Kidney (tissue), 14 donors: ENCODE data around the gene CNTNAP4. TPM values are rescaled to one million over a fixed set of nuclear protein-coding genes. Genes with fewer than 3 reads are reported as not detected.

Experiments used
- DNase-seq, 5 donors: peaks; one replicate each; pipeline ENCODE4 v3.0.0-alpha.2; 2013 to 2020
- FAIRE-seq: peaks from 2 replicates; lab custom pipeline; 2012; peaks lifted over from hg19 to GRCh38; lab: Jason Lieb, UNC
- H3K27ac ChIP-seq, 2 donors: one replicate each; pipeline ENCODE4 v1.7.0; 2013; ENCODE audit warnings: low read depth in 2 of 2, low read length in 2 of 2, inconsistent platforms in 1 of 2
- H3K27me3 ChIP-seq: one replicate; pipeline ENCODE4 v1.7.1; 2013; ENCODE audit warnings: low read length, inconsistent platforms; ENCODE audit not compliant: control insufficient read depth, insufficient read depth
- H3K36me3 ChIP-seq, 3 donors: one replicate each; pipeline versions ENCODE4 v1.7.0 to v1.7.1; 2013; ENCODE audit warnings: low read length in 3 of 3, control low read depth in 1 of 3, inconsistent platforms in 1 of 3; ENCODE audit not compliant: insufficient read depth in 3 of 3, control insufficient read depth in 2 of 3
- H3K4me1 ChIP-seq, 3 donors: one replicate each; pipeline versions ENCODE4 v1.7.0 to v1.7.1; 2013; ENCODE audit warnings: low read length in 3 of 3, inconsistent platforms in 1 of 3, low read depth in 1 of 3; ENCODE audit not compliant: control insufficient read depth in 2 of 3, insufficient read depth in 2 of 3
- H3K4me3 ChIP-seq, 3 donors: one replicate each; pipeline versions ENCODE4 v1.7.0 to v1.8.1; 2013; ENCODE audit warnings: low read length in 3 of 3, control low read depth in 1 of 3, inconsistent platforms in 1 of 3
- H3K9ac ChIP-seq, 3 donors: one replicate each; pipeline versions ENCODE4 v1.7.0 to v1.7.1; 2013; ENCODE audit warnings: low read length in 3 of 3, control low read depth in 1 of 3, inconsistent platforms in 1 of 3
- H3K9me3 ChIP-seq, 3 donors: one replicate each; pipeline versions ENCODE4 v1.7.0 to v1.7.1; 2013; ENCODE audit warnings: low read length in 3 of 3, control low read depth in 1 of 3, inconsistent platforms in 1 of 3; ENCODE audit not compliant: control insufficient read depth in 2 of 3, insufficient read depth in 1 of 3
- CTCF ChIP-seq: IDR thresholded peaks from 3 replicates; pipeline ENCODE4 v1.5.1; 2012; ENCODE audit warnings: mild to moderate bottlenecking, moderate library complexity, borderline replicate concordance; ENCODE audit not compliant: insufficient read depth; ENCODE audit errors: extremely low read depth
- intact Hi-C: fragments of 100-400 bp; cut with DNase I; formaldehyde crosslinking; loops from one replicate; pipeline ENCODE4 v1.11.1; 2022
- polyA plus RNA-seq: library from polyadenylated mRNA; stranded (reverse); fragments of 350-450 nt; fragmentation: Illumina TruSeq; extraction: RNeasy Lipid Tissue Mini Kit (QIAGEN cat#74804); gene quantifications from one replicate; pipeline ENCODE4 v1.2.3, GENCODE V29; 2014; ENCODE audit warnings: low read depth, low replicate concordance; ENCODE audit not compliant: insufficient read depth
- total RNA-seq: library from RNA; stranded (reverse); fragmentation: NEBNext Ultra II Directional; extraction: Animal tissue kit (Norgen Biotek cat#: 25700); gene quantifications from one replicate; pipeline ENCODE4 v1.2.1, GENCODE V29; 2021
- donor health status: control.
- donor health status: control.
- donor health status: control.
- donor health status: control.
- donor health status: control.
- donor health status: DM: yes; HTN: yes; CAD: no.
- donor health status: Normal renal cell carcinoma (clear cell type).

CNTNAP4 gene
- total and polyA plus RNA-seq, 2 donors from 2014 or later = not detected

GRCh38 chr16:76483307-76483909, 206.2 kb downstream of the CNTNAP4 start:
- H3K4me1 ChIP-seq = no peaks in the 10 kb centered on the region
- no peak for FAIRE-seq
- H3K4me3 ChIP-seq = no peak overlapping the region
- no peak for DNase-seq
- TF ChIP-seq CTCF = no peak
- no peak overlapping the region for H3K27ac ChIP-seq
- no peaks in the 10 kb centered on the region for H3K9me3 ChIP-seq
- no peak overlapping the region for H3K9ac ChIP-seq
- intact Hi-C loops = no loop called here
- H3K36me3 ChIP-seq = no peaks in the 10 kb centered on the region
- no peaks in the 10 kb centered on the region for H3K27me3 ChIP-seq

GRCh38 chr16:76484020-76484419, 206.8 kb downstream of the CNTNAP4 start:
- no peak for TF ChIP-seq CTCF
- Histone ChIP-seq H3K4me1 (no peaks in the 10 kb centered on the region), H3K9me3 (no peaks in the 10 kb centered on the region), H3K27ac (no peak overlapping the region), H3K36me3 (no peaks in the 10 kb centered on the region), H3K4me3 (no peak overlapping the region), H3K9ac (no peak overlapping the region), H3K27me3 (no peaks in the 10 kb centered on the region)
- intact Hi-C loops = no loop called here
- no peak for DNase-seq
- FAIRE-seq = no peak

GRCh38 chr16:76486740-76487139, 209.5 kb downstream of the CNTNAP4 start:
- no peaks in the 10 kb centered on the region for H3K27me3 ChIP-seq
- no peak overlapping the region for H3K4me3 ChIP-seq
- no peak for TF ChIP-seq CTCF
- H3K4me1 ChIP-seq = no peaks in the 10 kb centered on the region
- H3K9ac ChIP-seq = no peak overlapping the region
- intact Hi-C loops = no loop called here
- FAIRE-seq (no peak), DNase-seq (no peak)
- no peaks in the 10 kb centered on the region for H3K36me3 ChIP-seq
- H3K27ac ChIP-seq = no peak overlapping the region
- H3K9me3 ChIP-seq = no peaks in the 10 kb centered on the region
